Measurements from ENCODE around the gene ATG4D.
A peak's percentile ranks its signal among the peaks of the same experiment; 100 is the strongest.

DNA sequence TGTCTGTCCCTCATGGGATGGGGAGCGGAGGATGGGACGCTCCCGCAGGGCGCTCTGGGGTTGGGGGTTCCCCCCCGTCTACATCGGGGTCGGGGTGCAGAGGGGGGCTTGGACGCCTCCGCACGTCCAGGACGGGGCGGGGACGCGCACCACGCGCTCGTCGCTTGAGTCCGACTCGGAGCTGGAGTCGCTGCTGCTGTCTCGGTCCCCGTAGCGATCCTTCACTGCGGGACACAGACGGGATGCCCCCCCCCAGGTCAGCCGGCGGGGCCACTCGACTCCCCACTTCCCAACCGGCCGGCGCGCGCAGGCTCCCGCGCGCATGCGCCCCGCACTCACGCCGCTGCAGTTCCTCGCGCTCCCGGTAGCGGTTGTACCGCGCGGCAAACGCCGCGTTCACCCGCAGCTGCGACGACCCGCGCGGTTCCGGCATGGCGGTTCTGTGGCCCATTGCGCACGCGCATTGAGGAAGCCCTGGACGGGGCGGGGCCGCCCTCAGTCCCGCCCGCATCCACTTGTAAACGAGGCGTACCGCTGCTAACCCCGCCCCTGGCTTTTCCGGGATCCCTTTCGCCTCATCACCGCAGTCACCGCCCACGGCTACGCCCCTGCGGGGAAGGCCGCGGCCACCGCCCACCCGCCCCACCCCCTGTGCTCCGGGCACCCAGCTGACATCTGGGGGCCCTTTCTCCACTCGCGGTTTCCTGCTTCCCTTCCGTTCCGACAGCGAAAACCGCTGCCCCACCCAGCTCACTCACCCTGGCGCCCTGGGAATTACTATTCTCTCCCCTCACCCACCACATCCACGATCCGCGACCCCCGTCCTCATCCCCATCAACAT, 22.1 kb downstream of the ATG4D start, which contains the start of gene KRI1:
- TF ChIP-seq, protein P1, sequence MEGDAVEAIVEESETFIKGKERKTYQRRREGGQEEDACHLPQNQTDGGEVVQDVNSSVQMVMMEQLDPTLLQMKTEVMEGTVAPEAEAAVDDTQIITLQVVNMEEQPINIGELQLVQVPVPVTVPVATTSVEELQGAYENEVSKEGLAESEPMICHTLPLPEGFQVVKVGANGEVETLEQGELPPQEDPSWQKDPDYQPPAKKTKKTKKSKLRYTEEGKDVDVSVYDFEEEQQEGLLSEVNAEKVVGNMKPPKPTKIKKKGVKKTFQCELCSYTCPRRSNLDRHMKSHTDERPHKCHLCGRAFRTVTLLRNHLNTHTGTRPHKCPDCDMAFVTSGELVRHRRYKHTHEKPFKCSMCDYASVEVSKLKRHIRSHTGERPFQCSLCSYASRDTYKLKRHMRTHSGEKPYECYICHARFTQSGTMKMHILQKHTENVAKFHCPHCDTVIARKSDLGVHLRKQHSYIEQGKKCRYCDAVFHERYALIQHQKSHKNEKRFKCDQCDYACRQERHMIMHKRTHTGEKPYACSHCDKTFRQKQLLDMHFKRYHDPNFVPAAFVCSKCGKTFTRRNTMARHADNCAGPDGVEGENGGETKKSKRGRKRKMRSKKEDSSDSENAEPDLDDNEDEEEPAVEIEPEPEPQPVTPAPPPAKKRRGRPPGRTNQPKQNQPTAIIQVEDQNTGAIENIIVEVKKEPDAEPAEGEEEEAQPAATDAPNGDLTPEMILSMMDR (IDR thresholded peaks at IDR 0.05), result peak in 2 of 3 experiments; percentile 36 to 45
- peak; percentile 65 for TF ChIP-seq POLR2A (IDR thresholded peaks at IDR 0.05)

Measured in testis (tissue), 2 donors.